Lower lobe of right lung (tissue), 2 donors: ENCODE results near the gene PPP6R3. TPM values are rescaled to one million over a fixed set of nuclear protein-coding genes. Genes with fewer than 3 reads are reported as not detected.

ENCODE experiments used
- ATAC-seq, 2 donors: fragments of 200-7000 bp; cut with Tn5 transposase; one replicate each; pipeline ENCODE4 v1.9.1; 2020 to 2022; ENCODE audit warnings: mild to moderate bottlenecking in 2 of 2, moderate library complexity in 2 of 2
- DNase-seq: peaks from one replicate; pipeline ENCODE4 v3.0.0-alpha.2; 2020
- H3K27ac ChIP-seq: fragments of 200-600 bp; one replicate; pipeline ENCODE4 v1.8.0; 2022
- H3K27me3 ChIP-seq: fragments of 200-600 bp; one replicate; pipeline ENCODE4 v1.8.0; 2022; ENCODE audit warnings: low read depth
- H3K36me3 ChIP-seq: fragments of 200-600 bp; one replicate; pipeline ENCODE4 v1.8.0; 2022; ENCODE audit warnings: mild to moderate bottlenecking
- H3K4me1 ChIP-seq: fragments of 200-600 bp; one replicate; pipeline ENCODE4 v1.8.0; 2022
- H3K4me3 ChIP-seq: fragments of 200-600 bp; one replicate; pipeline ENCODE4 v1.8.0; 2022; ENCODE audit warnings: mild to moderate bottlenecking
- H3K9me3 ChIP-seq: fragments of 200-600 bp; one replicate; pipeline ENCODE4 v1.8.0; 2022
- intact Hi-C: fragments of 100-400 bp; cut with DNase I; formaldehyde crosslinking; loops from one replicate; pipeline ENCODE4 v1.11.0; 2022
- total RNA-seq: library from RNA; stranded (reverse); fragmentation: NEBNext Ultra II Directional; extraction: Animal tissue kit (Norgen Biotek cat#: 25700); gene quantifications from one replicate; pipeline ENCODE4 v1.2.1, GENCODE V29; 2021
- TF ChIP-seq, protein P1 (sequence below): fragments of 200-600 bp; IDR thresholded peaks from one replicate; pipeline ENCODE4 v1.8.0; 2022; ENCODE audit warnings: antibody characterized with exemption, mild to moderate bottlenecking
- donor health status: DM: no; HTN: yes; CAD: no; lungs with severe emphysema.

PPP6R3 gene
- total RNA-seq, 1 donor from 2014 or later, result 98.0 TPM

DNA sequence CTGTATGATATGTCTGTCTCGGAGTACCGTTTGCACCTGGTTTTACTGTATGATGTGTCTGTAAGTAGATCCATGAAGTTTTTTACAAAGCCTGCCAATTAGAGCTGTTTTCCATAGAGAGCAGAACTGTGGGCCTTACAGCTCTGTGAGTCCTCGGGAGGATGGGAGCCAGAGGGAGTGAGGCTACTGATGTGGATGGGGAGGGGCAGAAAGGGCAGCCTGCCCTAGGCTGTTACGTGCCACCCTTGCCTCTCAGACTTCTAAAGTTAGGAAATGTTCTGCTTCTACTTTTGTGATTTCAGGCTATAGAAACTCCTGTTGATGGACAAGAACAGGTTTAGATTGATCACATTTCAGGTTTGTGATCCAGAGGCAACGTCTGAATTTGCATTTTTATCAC lies 105.2 kb downstream of the PPP6R3 start:
- Histone ChIP-seq H3K9me3 (no peaks in the 10 kb centered on the region), H3K27ac (no peak overlapping the region), H3K36me3 (peaks cover 87% of the 10 kb centered on the region), H3K4me3 (no peak overlapping the region), H3K27me3 (no peaks in the 10 kb centered on the region), H3K4me1 (peaks cover 11% of the 10 kb centered on the region)
- no peak for DNase-seq
- ATAC-seq, result no peak
- intact Hi-C loops, result no loop called here
- TF ChIP-seq, protein P1, sequence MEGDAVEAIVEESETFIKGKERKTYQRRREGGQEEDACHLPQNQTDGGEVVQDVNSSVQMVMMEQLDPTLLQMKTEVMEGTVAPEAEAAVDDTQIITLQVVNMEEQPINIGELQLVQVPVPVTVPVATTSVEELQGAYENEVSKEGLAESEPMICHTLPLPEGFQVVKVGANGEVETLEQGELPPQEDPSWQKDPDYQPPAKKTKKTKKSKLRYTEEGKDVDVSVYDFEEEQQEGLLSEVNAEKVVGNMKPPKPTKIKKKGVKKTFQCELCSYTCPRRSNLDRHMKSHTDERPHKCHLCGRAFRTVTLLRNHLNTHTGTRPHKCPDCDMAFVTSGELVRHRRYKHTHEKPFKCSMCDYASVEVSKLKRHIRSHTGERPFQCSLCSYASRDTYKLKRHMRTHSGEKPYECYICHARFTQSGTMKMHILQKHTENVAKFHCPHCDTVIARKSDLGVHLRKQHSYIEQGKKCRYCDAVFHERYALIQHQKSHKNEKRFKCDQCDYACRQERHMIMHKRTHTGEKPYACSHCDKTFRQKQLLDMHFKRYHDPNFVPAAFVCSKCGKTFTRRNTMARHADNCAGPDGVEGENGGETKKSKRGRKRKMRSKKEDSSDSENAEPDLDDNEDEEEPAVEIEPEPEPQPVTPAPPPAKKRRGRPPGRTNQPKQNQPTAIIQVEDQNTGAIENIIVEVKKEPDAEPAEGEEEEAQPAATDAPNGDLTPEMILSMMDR, result no peak

DNA sequence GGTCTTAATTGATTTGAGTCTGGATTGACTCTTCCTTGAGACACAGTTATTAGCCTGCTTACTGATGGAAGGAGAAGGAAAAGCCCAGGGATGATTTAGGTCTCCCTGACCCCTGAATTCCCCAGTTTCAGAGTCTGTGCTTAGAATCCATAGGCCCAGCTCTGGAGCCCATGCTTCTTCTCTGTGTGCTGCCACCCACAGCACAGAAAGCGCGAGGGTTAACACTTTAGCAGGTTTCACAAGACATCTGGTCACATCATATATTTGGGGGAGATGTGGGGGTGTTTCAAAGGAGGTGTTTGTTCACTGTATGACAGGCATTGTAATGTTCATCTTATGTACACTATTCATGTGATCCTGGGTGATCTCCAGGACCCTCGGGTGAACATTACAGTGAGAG lies 107.0 kb downstream of the PPP6R3 start:
- intact Hi-C loops, result no loop called here
- no peak for DNase-seq
- Histone ChIP-seq H3K4me3 (no peak overlapping the region), H3K4me1 (peaks cover 11% of the 10 kb centered on the region), H3K36me3 (peaks cover 93% of the 10 kb centered on the region), H3K9me3 (no peaks in the 10 kb centered on the region), H3K27ac (no peak overlapping the region), H3K27me3 (no peaks in the 10 kb centered on the region)
- no peak for ATAC-seq
- TF ChIP-seq, protein P1, result no peak

DNA sequence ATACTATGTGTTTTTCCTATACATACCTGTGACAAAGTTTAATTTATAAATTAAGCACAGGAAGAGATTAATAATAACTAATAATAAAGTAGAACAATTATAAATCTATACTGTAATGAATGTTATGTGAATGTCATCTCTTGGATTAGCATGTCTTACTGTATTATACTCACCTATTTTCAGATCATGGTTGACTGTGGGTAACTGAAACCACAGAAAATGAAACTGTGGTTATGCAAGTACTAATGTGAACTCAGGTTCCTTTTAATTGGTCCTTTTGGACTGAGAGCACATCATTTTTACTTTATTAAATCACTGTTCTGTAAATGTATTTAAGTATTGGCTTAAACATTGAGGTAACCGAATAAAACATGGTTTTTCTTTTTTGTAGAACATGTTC lies 108.8 kb downstream of the PPP6R3 start:
- Histone ChIP-seq H3K4me3 (no peak overlapping the region), H3K4me1 (peaks cover 4% of the 10 kb centered on the region), H3K27ac (no peak overlapping the region), H3K9me3 (no peaks in the 10 kb centered on the region), H3K36me3 (peaks cover 99% of the 10 kb centered on the region), H3K27me3 (no peaks in the 10 kb centered on the region)
- ATAC-seq (no peak), DNase-seq (no peak)
- TF ChIP-seq, protein P1, result no peak
- intact Hi-C loops, result no loop called here

DNA sequence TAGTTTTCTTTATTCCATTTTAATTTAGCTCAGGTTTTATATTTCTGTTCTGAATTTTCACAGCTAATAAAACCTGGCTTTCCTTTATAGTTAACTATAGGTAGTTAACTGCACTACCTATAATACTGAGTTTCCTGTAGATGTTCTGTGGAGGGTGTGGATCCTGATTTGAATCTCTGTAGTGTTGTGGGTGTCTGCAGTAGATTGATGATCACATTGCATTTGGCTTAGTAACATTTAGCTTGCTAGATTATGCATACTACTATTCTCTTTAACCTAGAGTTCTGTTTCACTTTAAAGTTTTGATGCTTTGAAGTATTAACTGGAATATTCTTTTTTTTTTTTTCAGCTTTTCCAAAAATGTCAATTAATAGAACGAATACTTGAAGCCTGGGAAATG lies 110.1 kb downstream of the PPP6R3 start:
- Histone ChIP-seq H3K4me1 (peaks cover 4% of the 10 kb centered on the region), H3K27me3 (no peaks in the 10 kb centered on the region), H3K27ac (no peak overlapping the region), H3K9me3 (no peaks in the 10 kb centered on the region), H3K36me3 (peaks cover 99% of the 10 kb centered on the region), H3K4me3 (no peak overlapping the region)
- intact Hi-C loops, result no loop called here
- ATAC-seq, result no peak
- TF ChIP-seq, protein P1, result no peak
- DNase-seq, result no peak

DNA sequence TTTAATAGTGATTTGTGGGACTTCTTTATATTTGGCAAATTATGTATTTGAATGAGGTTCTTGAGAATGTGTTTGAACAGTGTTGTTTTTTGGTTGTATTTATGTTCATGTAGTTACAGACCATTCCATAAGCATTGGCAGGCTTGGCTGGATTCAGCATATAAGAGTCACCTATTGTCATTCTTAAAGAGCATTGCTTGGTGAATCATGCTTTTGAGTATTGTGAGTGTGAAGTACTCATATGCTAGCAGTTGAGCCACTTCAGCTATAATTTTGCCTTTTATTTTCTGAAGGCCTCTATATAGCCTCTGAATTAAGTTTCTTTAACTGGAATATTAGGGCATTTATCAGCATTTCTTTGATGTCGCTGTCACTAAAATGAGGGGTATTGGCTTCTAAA lies 113.8 kb downstream of the PPP6R3 start:
- H3K4me1 ChIP-seq, result no peaks in the 10 kb centered on the region
- no peaks in the 10 kb centered on the region for H3K9me3 ChIP-seq
- H3K4me3 ChIP-seq, result no peak overlapping the region
- DNase-seq (no peak), ATAC-seq (no peak)
- no peaks in the 10 kb centered on the region for H3K27me3 ChIP-seq
- peaks cover 99% of the 10 kb centered on the region for H3K36me3 ChIP-seq
- no peak overlapping the region for H3K27ac ChIP-seq
- intact Hi-C loops, result no loop called here
- TF ChIP-seq, protein P1, result no peak
